ENCODE results near the gene PDCD4. TPM values are rescaled to one million over a fixed set of nuclear protein-coding genes. Genes with fewer than 3 reads are reported as not detected.
A peak's percentile ranks its signal among the peaks of the same experiment; 100 is the strongest.

PDCD4 gene
- total and polyA plus RNA-seq, 2 donors (not counting 3 experiments of a cell fraction or from before 2014, with no cell fraction given): 14.4 to 47.9 TPM

DNA sequence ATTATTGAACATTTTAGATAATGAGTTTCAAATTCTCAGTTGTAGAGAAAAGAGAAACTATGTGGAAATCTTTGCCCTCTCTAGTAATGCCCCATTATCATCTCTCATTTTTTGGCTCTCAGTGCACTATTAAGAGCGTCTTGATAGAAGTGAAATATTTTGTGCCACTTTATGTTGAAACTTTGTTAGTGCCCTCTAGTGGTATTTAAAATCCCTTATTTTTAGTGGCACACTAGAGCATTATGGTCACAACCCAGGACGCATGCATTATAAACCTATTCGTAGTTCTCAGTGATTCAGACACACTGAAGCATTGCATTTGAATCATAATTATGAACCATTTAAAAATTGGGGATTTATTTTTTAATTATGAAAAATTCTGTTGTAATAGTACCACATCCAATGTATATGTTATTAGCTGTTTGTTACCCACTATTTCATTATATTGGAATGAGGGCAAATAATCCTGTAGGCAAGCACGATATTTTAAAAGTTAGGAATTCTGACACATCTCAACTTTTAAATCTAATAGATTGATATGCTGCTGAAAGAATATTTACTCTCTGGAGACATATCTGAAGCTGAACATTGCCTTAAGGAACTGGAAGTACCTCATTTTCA, 21.9 kb downstream of the PDCD4 start:
- H3K36me3 ChIP-seq (ENCODE audit: control insufficient read depth in 2 of 2, extremely low read depth in 1 of 2, insufficient read depth in 2 of 2, low read length in 2 of 2): peaks cover 4 to 10% of the 10 kb centered on the region in 2 experiments

DNA sequence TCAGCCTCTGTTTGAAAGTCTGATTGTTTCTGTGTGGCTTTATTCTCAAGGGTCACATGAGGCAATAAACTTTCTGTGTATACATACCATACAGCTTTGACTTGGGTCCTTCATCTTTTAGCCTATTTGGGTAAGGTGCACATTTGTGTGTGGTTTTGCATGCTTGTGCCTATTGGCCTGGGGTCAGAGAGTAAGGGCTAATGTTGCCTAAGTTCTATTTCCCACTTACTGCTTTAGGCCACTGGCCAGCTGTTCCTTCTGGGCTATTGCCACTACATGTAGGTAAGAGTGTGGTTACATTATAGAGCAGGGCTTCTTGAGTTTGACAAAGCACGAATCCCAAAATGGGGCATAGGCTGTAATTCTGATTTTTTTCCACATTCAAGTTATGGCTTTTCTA, 25.5 kb downstream of the PDCD4 start:
- H3K36me3 ChIP-seq (ENCODE audit: control insufficient read depth in 2 of 2, extremely low read depth in 1 of 2, insufficient read depth in 2 of 2, low read length in 2 of 2): peaks cover 7 to 10% of the 10 kb centered on the region in 2 experiments
- intact Hi-C loops (cut with micrococcal nuclease): no loop called here

More for the DNA sequence above, 21.9 kb downstream of the PDCD4 start:
- no peaks in the 10 kb centered on the region for H3K27me3 ChIP-seq (ENCODE audit: control insufficient read depth in 2 of 2, insufficient read depth in 2 of 2, low read length in 2 of 2)
- no peaks in the 10 kb centered on the region for H3K9me3 ChIP-seq (replicated peaks; ENCODE audit: control insufficient read depth, insufficient read depth, low read length)
- H3K4me3 ChIP-seq (replicated peaks in 1 of 3; ENCODE audit: insufficient read depth in 1 of 3, low read depth in 1 of 3, low read length in 3 of 3): no peak overlapping the region
- no peak overlapping the region for H3K9ac ChIP-seq (replicated peaks; ENCODE audit: extremely low read depth, insufficient read depth, low read length)
- no peaks in the 10 kb centered on the region for H3K9me1 ChIP-seq (replicated peaks; ENCODE audit: control insufficient read depth, extremely low read depth, insufficient read depth, low read length)
- FAIRE-seq (no peak), DNase-seq (ENCODE audit: low read depth, low spot score) (peak; percentile 62)
- H3K27ac ChIP-seq (ENCODE audit: insufficient read depth, low read depth, low read length): no peak overlapping the region
- dilution Hi-C loops (cut with MboI; ENCODE audit: extremely low pct_ligation_motif_present, low sequenced_read_pairs) (no loop called here), intact Hi-C loops (cut with micrococcal nuclease) (loop anchor here (1.0 to 5.0 kb wide), 5 partner anchors 25 to 586 kb away; no protein-coding TSS in a partner anchor)
- no peaks in the 10 kb centered on the region for H3K4me1 ChIP-seq (ENCODE audit: control insufficient read depth, extremely low read depth, insufficient read depth, low read length)
- ChIA-PET CTCF (interaction anchor here (0.7 to 4.6 kb wide), 32 partner anchors 8 to 1244 kb away, joined by 3 to 113 read pairs (median 4); partner anchors contain the start of genes BBIP1, PDCD4 and SHOC2), POLR2A (no interaction called here)
- TF ChIP-seq EZH2 (IDR thresholded peaks at IDR 0.05; ENCODE audit: borderline replicate concordance, low read depth, low read length, severe bottlenecking) (no peak), JUN (IDR thresholded peaks at IDR 0.05; ENCODE audit: borderline replicate concordance, insufficient read depth, insufficient read length, low read depth) (no peak)
- TF ChIP-seq, protein P1, sequence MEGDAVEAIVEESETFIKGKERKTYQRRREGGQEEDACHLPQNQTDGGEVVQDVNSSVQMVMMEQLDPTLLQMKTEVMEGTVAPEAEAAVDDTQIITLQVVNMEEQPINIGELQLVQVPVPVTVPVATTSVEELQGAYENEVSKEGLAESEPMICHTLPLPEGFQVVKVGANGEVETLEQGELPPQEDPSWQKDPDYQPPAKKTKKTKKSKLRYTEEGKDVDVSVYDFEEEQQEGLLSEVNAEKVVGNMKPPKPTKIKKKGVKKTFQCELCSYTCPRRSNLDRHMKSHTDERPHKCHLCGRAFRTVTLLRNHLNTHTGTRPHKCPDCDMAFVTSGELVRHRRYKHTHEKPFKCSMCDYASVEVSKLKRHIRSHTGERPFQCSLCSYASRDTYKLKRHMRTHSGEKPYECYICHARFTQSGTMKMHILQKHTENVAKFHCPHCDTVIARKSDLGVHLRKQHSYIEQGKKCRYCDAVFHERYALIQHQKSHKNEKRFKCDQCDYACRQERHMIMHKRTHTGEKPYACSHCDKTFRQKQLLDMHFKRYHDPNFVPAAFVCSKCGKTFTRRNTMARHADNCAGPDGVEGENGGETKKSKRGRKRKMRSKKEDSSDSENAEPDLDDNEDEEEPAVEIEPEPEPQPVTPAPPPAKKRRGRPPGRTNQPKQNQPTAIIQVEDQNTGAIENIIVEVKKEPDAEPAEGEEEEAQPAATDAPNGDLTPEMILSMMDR (IDR thresholded peaks at IDR 0.05; ENCODE audit: extremely low read depth in 1 of 2, insufficient read depth in 1 of 2, low read depth in 1 of 2, low read length in 2 of 2): peak; percentile 17 to 29
- H4K20me1 ChIP-seq (replicated peaks; ENCODE audit: control insufficient read depth, extremely low read depth, insufficient read depth, low read length): no peaks in the 10 kb centered on the region
- no peak overlapping the region for H3K4me2 ChIP-seq (ENCODE audit: insufficient read depth, low read length)
- no peaks in the 10 kb centered on the region for H3K79me2 ChIP-seq (ENCODE audit: control insufficient read depth, insufficient read depth, low read length)
- H2AFZ ChIP-seq (ENCODE audit: low read depth, low read length): no peak overlapping the region
- no TSS peak for BruUV-seq (replicated peaks)

More for the DNA sequence above, 25.5 kb downstream of the PDCD4 start:
- Histone ChIP-seq H3K9ac (replicated peaks; ENCODE audit: extremely low read depth, insufficient read depth, low read length) (no peak overlapping the region), H3K27ac (ENCODE audit: insufficient read depth, low read depth, low read length) (no peak overlapping the region), H3K4me3 (replicated peaks in 1 of 3; ENCODE audit: insufficient read depth in 1 of 3, low read depth in 1 of 3, low read length in 3 of 3) (no peak overlapping the region), H3K9me1 (replicated peaks; ENCODE audit: control insufficient read depth, extremely low read depth, insufficient read depth, low read length) (no peaks in the 10 kb centered on the region), H2AFZ (ENCODE audit: low read depth, low read length) (no peak overlapping the region), H3K27me3 (ENCODE audit: control insufficient read depth in 2 of 2, insufficient read depth in 2 of 2, low read length in 2 of 2) (no peaks in the 10 kb centered on the region), H3K79me2 (ENCODE audit: control insufficient read depth, insufficient read depth, low read length) (no peaks in the 10 kb centered on the region), H3K9me3 (replicated peaks; ENCODE audit: control insufficient read depth, insufficient read depth, low read length) (no peaks in the 10 kb centered on the region), H4K20me1 (replicated peaks; ENCODE audit: control insufficient read depth, extremely low read depth, insufficient read depth, low read length) (no peaks in the 10 kb centered on the region), H3K4me2 (ENCODE audit: insufficient read depth, low read length) (no peak overlapping the region), H3K4me1 (ENCODE audit: control insufficient read depth, extremely low read depth, insufficient read depth, low read length) (no peaks in the 10 kb centered on the region)
- TF ChIP-seq, protein P2, sequence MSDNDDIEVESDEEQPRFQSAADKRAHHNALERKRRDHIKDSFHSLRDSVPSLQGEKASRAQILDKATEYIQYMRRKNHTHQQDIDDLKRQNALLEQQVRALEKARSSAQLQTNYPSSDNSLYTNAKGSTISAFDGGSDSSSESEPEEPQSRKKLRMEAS (IDR thresholded peaks at IDR 0.05; ENCODE audit: insufficient read depth, insufficient read length): no peak
- BruUV-seq (replicated peaks): no TSS peak
- FAIRE-seq: no peak
- DNase-seq (ENCODE audit: low read depth, low spot score): no peak
- ChIA-PET CTCF (interaction anchor here (1.1 to 4.6 kb wide), 5 partner anchors 9 to 152 kb away, joined by 5 to 113 read pairs (median 6); partner anchors contain the start of gene BBIP1), POLR2A (no interaction called here)
- dilution Hi-C loops (cut with MboI; ENCODE audit: extremely low pct_ligation_motif_present, low sequenced_read_pairs): no loop called here

Data from endothelial cell of umbilical vein (primary cell).